Type B pancreatic cell (in vitro differentiated cells): Measurements from ENCODE around the gene OXT. TPM values are rescaled to one million over a fixed set of nuclear protein-coding genes. Genes with fewer than 3 reads are reported as not detected.
A peak's percentile ranks its signal among the peaks of the same experiment; 100 is the strongest.

ENCODE experiments used
- DNase-seq: peaks from one replicate; pipeline ENCODE4 v3.0.0; 2021; ENCODE audit warnings: mixed read lengths; ENCODE audit not compliant: unreplicated experiment; ENCODE audit errors: extremely low spot score
- H3K27ac Mint-ChIP-seq: 2 replicates; pipeline ENCODE4 v1.8.0; 2021; ENCODE audit warnings: mild to moderate bottlenecking, mixed read lengths
- H3K27me3 Mint-ChIP-seq: 2 replicates; pipeline ENCODE4 v1.8.0; 2021; ENCODE audit warnings: mixed read lengths
- H3K36me3 Mint-ChIP-seq: 2 replicates; pipeline ENCODE4 v1.8.0; 2021; ENCODE audit warnings: mixed read lengths
- H3K4me1 Mint-ChIP-seq: one replicate; pipeline ENCODE4 v1.8.0; 2021; ENCODE audit warnings: mixed read lengths; ENCODE audit not compliant: unreplicated experiment
- H3K4me3 Mint-ChIP-seq: 2 replicates; pipeline ENCODE4 v1.8.0; 2021; ENCODE audit warnings: mild to moderate bottlenecking, mixed read lengths
- H3K9me3 Mint-ChIP-seq: 2 replicates; pipeline ENCODE4 v1.8.0; 2021; ENCODE audit warnings: mixed read lengths
- total RNA-seq: library from RNA; stranded (reverse); gene quantifications from 2 replicates; pipeline ENCODE4 v1.2.1, GENCODE V29; 2021; ENCODE audit warnings: low replicate concordance
- TF ChIP-seq, protein P1 (sequence below): fragments of 200-600 bp; sonication (generic); conservative IDR thresholded peaks from 2 replicates; pipeline ENCODE4 v1.5.0; 2021; ENCODE audit warnings: antibody characterized with exemption, mild to moderate bottlenecking

Gene OXT
- total RNA-seq, 1 donor from 2014 or later: not detected

DNA sequence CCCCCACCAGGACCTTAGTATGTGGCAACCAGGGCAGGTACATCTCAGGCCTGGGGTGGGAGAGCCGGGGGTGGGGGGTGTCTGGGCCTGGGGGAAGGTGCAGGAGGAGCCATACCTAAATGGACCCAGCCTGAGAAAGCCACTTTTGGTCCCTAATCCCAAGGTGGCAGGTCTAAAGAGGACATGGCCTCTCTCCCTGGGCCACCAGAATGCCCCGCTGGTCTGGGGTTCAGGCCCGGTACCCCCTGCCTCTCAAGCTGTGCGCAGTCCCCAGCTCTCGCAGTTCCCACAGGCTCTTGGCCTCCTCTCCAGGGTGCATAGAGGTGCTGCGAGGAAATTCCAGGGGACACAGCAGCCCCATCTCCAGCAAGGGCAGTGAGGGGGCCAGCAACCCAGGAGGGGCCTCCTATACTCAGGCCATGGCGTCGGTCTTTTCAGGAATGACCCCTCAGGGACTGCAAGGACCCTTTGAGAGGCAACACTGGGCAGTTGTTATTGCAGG lies 14.2 kb downstream of the OXT start:
- Mint-ChIP-seq H3K27ac (no peak overlapping the region), H3K36me3 (no peaks in the 10 kb centered on the region), H3K4me3 (no peak overlapping the region), H3K9me3 (no peaks in the 10 kb centered on the region), H3K27me3 (peaks cover 61% of the 10 kb centered on the region), H3K4me1 (no peaks in the 10 kb centered on the region)
- DNase-seq: no peak
- TF ChIP-seq, protein P1, sequence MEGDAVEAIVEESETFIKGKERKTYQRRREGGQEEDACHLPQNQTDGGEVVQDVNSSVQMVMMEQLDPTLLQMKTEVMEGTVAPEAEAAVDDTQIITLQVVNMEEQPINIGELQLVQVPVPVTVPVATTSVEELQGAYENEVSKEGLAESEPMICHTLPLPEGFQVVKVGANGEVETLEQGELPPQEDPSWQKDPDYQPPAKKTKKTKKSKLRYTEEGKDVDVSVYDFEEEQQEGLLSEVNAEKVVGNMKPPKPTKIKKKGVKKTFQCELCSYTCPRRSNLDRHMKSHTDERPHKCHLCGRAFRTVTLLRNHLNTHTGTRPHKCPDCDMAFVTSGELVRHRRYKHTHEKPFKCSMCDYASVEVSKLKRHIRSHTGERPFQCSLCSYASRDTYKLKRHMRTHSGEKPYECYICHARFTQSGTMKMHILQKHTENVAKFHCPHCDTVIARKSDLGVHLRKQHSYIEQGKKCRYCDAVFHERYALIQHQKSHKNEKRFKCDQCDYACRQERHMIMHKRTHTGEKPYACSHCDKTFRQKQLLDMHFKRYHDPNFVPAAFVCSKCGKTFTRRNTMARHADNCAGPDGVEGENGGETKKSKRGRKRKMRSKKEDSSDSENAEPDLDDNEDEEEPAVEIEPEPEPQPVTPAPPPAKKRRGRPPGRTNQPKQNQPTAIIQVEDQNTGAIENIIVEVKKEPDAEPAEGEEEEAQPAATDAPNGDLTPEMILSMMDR: no peak

DNA sequence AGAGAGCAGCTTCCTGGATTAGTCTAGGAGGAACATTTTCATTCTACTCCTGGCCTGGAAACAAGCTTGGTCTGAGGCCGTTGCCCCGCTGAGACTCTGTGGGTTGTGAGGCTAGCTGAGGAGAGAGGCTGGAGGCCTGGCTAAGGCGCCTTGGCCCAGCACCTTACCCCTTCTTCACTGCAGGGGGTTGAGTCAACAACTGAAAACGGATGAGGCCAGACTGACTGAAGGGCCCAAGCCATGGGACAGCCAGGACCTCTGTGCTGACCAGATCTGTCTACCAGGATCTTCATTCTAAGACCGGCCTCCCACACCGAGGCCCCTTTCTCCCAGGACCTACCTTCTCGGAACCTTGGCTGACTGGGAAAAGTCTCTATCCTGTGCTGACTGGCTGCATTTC lies 16.6 kb downstream of the OXT start:
- no peaks in the 10 kb centered on the region for H3K9me3 Mint-ChIP-seq
- H3K4me3 Mint-ChIP-seq: no peak overlapping the region
- peaks cover 4% of the 10 kb centered on the region for H3K4me1 Mint-ChIP-seq
- H3K36me3 Mint-ChIP-seq: no peaks in the 10 kb centered on the region
- no peak overlapping the region for H3K27ac Mint-ChIP-seq
- TF ChIP-seq, protein P1: no peak
- H3K27me3 Mint-ChIP-seq: peaks cover 62% of the 10 kb centered on the region
- no peak for DNase-seq

DNA sequence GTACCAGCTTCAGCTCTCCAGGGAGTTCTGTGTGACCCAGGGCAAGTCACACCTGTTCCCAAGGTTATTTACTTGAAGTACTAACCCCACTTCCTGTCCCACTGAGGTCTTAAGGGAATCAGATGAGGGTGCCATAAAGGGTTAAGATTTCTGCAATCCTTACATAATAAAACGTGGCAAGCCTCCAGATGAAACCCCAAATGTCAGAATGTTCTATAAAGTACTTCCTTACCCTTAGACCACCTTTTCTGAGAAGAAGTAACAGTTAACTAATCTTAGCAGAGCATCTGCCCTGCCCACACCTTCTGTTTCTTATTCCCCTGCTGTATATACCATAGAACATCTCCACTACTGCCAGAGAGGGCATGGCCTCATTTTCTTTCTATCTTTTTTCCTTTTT lies 19.1 kb downstream of the OXT start:
- H3K36me3 Mint-ChIP-seq: no peaks in the 10 kb centered on the region
- H3K27ac Mint-ChIP-seq: no peak overlapping the region
- TF ChIP-seq, protein P1: no peak
- no peaks in the 10 kb centered on the region for H3K9me3 Mint-ChIP-seq
- no peak overlapping the region for H3K4me3 Mint-ChIP-seq
- H3K4me1 Mint-ChIP-seq: peaks cover 4% of the 10 kb centered on the region
- peaks cover 45% of the 10 kb centered on the region for H3K27me3 Mint-ChIP-seq
- no peak for DNase-seq

DNA sequence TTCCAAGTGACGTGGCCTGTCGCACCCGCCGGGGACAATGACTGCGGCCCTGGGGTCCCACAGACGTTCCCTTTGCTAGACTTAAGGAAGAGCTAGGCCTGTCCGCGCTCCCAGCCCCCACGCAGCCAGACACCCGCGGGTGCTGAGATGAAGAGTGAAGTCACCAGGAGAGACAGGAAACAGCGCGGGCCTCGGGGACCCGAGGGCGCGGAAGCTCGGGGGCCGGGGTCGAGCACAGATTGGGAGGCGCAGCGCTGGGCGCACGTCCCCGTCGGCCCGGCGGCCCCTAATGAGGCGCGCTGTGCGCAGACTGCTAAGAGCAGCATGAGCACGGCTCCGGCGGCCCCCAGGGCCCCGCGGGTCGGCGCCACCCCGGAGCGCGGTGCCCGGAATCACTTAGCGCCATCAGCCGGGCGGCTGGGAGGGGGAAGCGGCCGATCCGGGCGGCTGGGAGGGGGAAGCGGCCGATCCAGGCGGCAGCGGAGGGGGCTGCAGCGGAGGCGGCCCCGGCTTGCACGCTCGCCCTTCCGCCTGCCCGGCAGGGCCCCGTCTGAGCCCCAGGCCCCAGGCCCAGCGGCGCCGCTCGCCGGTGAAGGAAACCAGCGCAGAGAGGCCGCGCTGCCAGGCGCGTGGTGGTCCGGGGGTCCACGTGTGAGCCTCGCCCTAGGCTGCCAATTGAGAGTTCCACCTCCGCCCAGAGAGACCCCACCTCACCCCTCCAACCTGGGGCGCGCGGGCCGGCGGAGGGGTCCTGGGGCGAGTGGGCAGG lies 21.4 kb downstream of the OXT start:
- Mint-ChIP-seq H3K9me3 (no peaks in the 10 kb centered on the region), H3K27ac (peak overlapping the region; percentile 20), H3K4me3 (peak overlapping the region; percentile 87), H3K36me3 (no peaks in the 10 kb centered on the region), H3K27me3 (peaks cover 50% of the 10 kb centered on the region), H3K4me1 (peaks cover 4% of the 10 kb centered on the region)
- DNase-seq: no peak
- TF ChIP-seq, protein P1: no peak

DNA sequence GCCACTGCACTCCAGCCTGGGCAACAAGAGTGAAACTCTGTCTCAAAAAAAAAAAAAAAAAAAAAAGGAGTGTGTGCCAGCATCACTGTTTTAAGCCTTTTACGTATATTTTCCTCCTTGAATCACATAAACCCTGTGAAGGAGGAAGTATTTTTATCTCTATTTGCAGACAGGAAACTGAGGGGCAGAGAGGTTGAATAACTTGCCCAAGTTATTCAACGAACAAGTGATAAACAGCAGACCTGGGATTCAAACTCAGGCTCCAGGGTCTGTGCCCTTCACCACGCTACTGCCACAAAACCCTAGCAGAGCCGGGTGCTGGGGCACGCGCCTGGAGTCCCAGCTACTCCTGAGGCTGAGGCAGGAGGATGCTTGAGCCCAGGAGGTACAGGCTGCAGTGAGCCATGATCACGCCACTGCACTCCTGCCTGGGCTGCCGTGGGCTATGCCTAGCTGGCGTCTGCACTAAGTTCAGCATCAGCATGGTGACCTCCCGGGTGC lies 22.5 kb downstream of the OXT start:
- Mint-ChIP-seq H3K27me3 (peaks cover 40% of the 10 kb centered on the region), H3K27ac (no peak overlapping the region), H3K36me3 (no peaks in the 10 kb centered on the region), H3K4me1 (peaks cover 4% of the 10 kb centered on the region), H3K9me3 (no peaks in the 10 kb centered on the region), H3K4me3 (no peak overlapping the region)
- no peak for DNase-seq
- TF ChIP-seq, protein P1: no peak
